Calu3 (cell line): ENCODE data around the gene PDC. TPM values are rescaled to one million over a fixed set of nuclear protein-coding genes. Genes with fewer than 3 reads are reported as not detected.

Experiments used
- BruUV-seq: library from RNA; stranded (reverse); fragments of 400-500 nt; replicated peaks from 2 replicates; lab custom pipeline; 2021; lab: Mats Ljungman, UMichigan
- CTCF ChIA-PET: fragments of 300-600 bp; sonication (Branson Sonifier 250); formaldehyde crosslinking; loops from one replicate; lab custom pipeline; 2022; ENCODE audit warnings: antibody characterized with exemption; lab: Charles Lee
- DNase-seq: peaks from one replicate; pipeline ENCODE4 v3.0.0; 2022
- H3K27ac Mint-ChIP-seq: one replicate; pipeline ENCODE4 v1.8.0; 2022; ENCODE audit warnings: mixed read lengths; ENCODE audit not compliant: unreplicated experiment
- H3K27me3 Mint-ChIP-seq: one replicate; pipeline ENCODE4 v1.8.0; 2022; ENCODE audit warnings: mixed read lengths; ENCODE audit not compliant: unreplicated experiment
- H3K36me3 Mint-ChIP-seq: one replicate; pipeline ENCODE4 v1.8.0; 2022; ENCODE audit warnings: mild to moderate bottlenecking, moderate library complexity, mixed read lengths; ENCODE audit not compliant: insufficient read depth, unreplicated experiment
- H3K4me1 Mint-ChIP-seq: one replicate; pipeline ENCODE4 v1.8.0; 2022; ENCODE audit warnings: mild to moderate bottlenecking, low read depth, mixed read lengths; ENCODE audit not compliant: unreplicated experiment
- H3K4me3 Mint-ChIP-seq: one replicate; pipeline ENCODE4 v1.8.0; 2022; ENCODE audit warnings: mild to moderate bottlenecking, low read depth, moderate library complexity, mixed read lengths; ENCODE audit not compliant: unreplicated experiment
- H3K9me3 Mint-ChIP-seq: one replicate; pipeline ENCODE4 v1.8.0; 2022; ENCODE audit warnings: low read depth, mixed read lengths; ENCODE audit not compliant: unreplicated experiment
- CTCF ChIP-seq: fragments of 200-600 bp; IDR thresholded peaks from one replicate; pipeline ENCODE4 v1.8.0; 2022; ENCODE audit warnings: antibody characterized with exemption; ENCODE audit not compliant: unreplicated experiment
- intact Hi-C: fragments of 100-400 bp; cut with micrococcal nuclease; formaldehyde crosslinking; loops from one replicate; pipeline ENCODE4 v1.10.0; 2022; ENCODE audit not compliant: unreplicated experiment
- total RNA-seq: library from RNA; stranded (reverse); gene quantifications from 2 replicates; pipeline ENCODE4 v1.2.3, GENCODE V29; 2022

Gene PDC
- total RNA-seq, 1 experiment from 2014 or later = not detected

GRCh38 chr1:186429017-186429416 lies 31.9 kb downstream of the PDC start:
- Mint-ChIP-seq H3K4me1 (no peaks in the 10 kb centered on the region), H3K27ac (no peak overlapping the region), H3K27me3 (no peaks in the 10 kb centered on the region), H3K9me3 (no peaks in the 10 kb centered on the region), H3K4me3 (no peak overlapping the region), H3K36me3 (no peaks in the 10 kb centered on the region)
- DNase-seq = no peak
- no TSS peak for BruUV-seq
- intact Hi-C loops = no loop called here
- TF ChIP-seq CTCF = no peak
- CTCF ChIA-PET = no interaction called here

GRCh38 chr1:186426118-186426517 lies 34.8 kb downstream of the PDC start:
- CTCF ChIA-PET = no interaction called here

GRCh38 chr1:186424539-186424938 lies 36.4 kb downstream of the PDC start:
- Mint-ChIP-seq H3K4me3 (no peak overlapping the region), H3K27me3 (no peaks in the 10 kb centered on the region), H3K4me1 (no peaks in the 10 kb centered on the region), H3K36me3 (peaks cover under 1% of the 10 kb centered on the region), H3K9me3 (no peaks in the 10 kb centered on the region), H3K27ac (no peak overlapping the region)
- intact Hi-C loops = no loop called here
- DNase-seq = no peak
- no peak for TF ChIP-seq CTCF
- no TSS peak for BruUV-seq
- CTCF ChIA-PET = interaction anchor here (0.6 kb wide), 1 partner anchor 598 kb away, joined by 3 read pairs; no protein-coding TSS in a partner anchor

More at GRCh38 chr1:186426118-186426517, 34.8 kb downstream of the PDC start:
- Mint-ChIP-seq H3K4me1 (no peaks in the 10 kb centered on the region), H3K4me3 (no peak overlapping the region), H3K9me3 (no peaks in the 10 kb centered on the region), H3K27me3 (no peaks in the 10 kb centered on the region), H3K27ac (no peak overlapping the region), H3K36me3 (no peaks in the 10 kb centered on the region)
- TF ChIP-seq CTCF = no peak
- no TSS peak for BruUV-seq
- intact Hi-C loops = no loop called here
- DNase-seq = no peak

GRCh38 chr1:186421446-186421845 lies 39.5 kb downstream of the PDC start:
- CTCF ChIA-PET = no interaction called here
- TF ChIP-seq CTCF = no peak
- H3K36me3 Mint-ChIP-seq = peaks cover 5% of the 10 kb centered on the region
- no peak overlapping the region for H3K4me3 Mint-ChIP-seq
- no peaks in the 10 kb centered on the region for H3K9me3 Mint-ChIP-seq
- no peaks in the 10 kb centered on the region for H3K27me3 Mint-ChIP-seq
- H3K4me1 Mint-ChIP-seq = no peaks in the 10 kb centered on the region
- no TSS peak for BruUV-seq
- intact Hi-C loops = no loop called here
- no peak for DNase-seq
- H3K27ac Mint-ChIP-seq = no peak overlapping the region
